OCI-LY3 (cell line): Measurements from ENCODE around the gene CELSR2.

Experiments used
- H2AFZ ChIP-seq: fragments of 200-600, 300-600 bp; shearing (Covaris generic); 2 replicates; pipeline ENCODE4 v1.6.0; 2014; ENCODE audit warnings: antibody characterized with exemption, low read depth, low read length
- H3K27ac ChIP-seq: fragments of 200-600, 300-600 bp; sonication (generic); 2 replicates; pipeline ENCODE4 v1.5.1; 2014; ENCODE audit warnings: mild to moderate bottlenecking, low read length, moderate library complexity, mixed read lengths
- H3K27me3 ChIP-seq: fragments of 200-600, 300-600 bp; sonication (generic); 2 replicates; pipeline ENCODE4 v1.6.1; 2014; ENCODE audit warnings: low read depth, low read length, mixed read lengths
- H3K36me3 ChIP-seq: fragments of 200-600, 300-600 bp; sonication (generic); replicated peaks from 2 replicates; pipeline ENCODE3; 2014; ENCODE audit warnings: low read depth, low read length, mixed read lengths
- H3K4me1 ChIP-seq: fragments of 300-600, 200-600 bp; sonication (generic); 2 replicates; pipeline ENCODE4 v1.6.1; 2014; ENCODE audit warnings: low read length, mixed read lengths
- H3K4me2 ChIP-seq: fragments of 200-600, 300-600 bp; sonication (generic); 2 replicates; pipeline ENCODE4 v1.6.1; 2014; ENCODE audit warnings: low read length, mixed read lengths
- H3K4me3 ChIP-seq: fragments of 300-600, 200-600 bp; sonication (generic); 2 replicates; pipeline ENCODE4 v1.5.1; 2014; ENCODE audit warnings: antibody characterized with exemption, mild to moderate bottlenecking, low read length, moderate library complexity
- H3K79me2 ChIP-seq: fragments of 300-600, 200-600 bp; shearing (Covaris generic); 2 replicates; pipeline ENCODE4 v1.6.1; 2014; ENCODE audit warnings: mild to moderate bottlenecking, low read length, mixed read lengths
- H3K9ac ChIP-seq: fragments of 300-600, 200-600 bp; shearing (Covaris generic); 2 replicates; pipeline ENCODE4 v1.6.0; 2014; ENCODE audit warnings: mild to moderate bottlenecking, low read length, moderate library complexity
- H3K9me3 ChIP-seq: fragments of 200-600, 300-600 bp; shearing (Covaris generic); 2 replicates; pipeline ENCODE4 v1.6.1; 2014; ENCODE audit warnings: low read length, mixed read lengths; ENCODE audit not compliant: insufficient read depth
- H4K20me1 ChIP-seq: fragments of 200-600, 300-600 bp; sonication (generic); 2 replicates; pipeline ENCODE4 v1.6.1; 2016; ENCODE audit warnings: low read length, mixed read lengths; ENCODE audit not compliant: insufficient read depth
- EZH2phosphoT487 ChIP-seq: fragments of 200-600 bp; shearing (Covaris generic); IDR thresholded peaks from 2 replicates; pipeline ENCODE4 v1.6.1; 2018; ENCODE audit warnings: antibody characterized with exemption, mixed run types, low read depth
- TF ChIP-seq, protein P1 (sequence below): fragments of 200-600, 300-600 bp; sonication (generic); IDR thresholded peaks from 2 replicates; pipeline ENCODE4 v1.5.1; 2014; ENCODE audit warnings: antibody characterized with exemption, low read length, low read depth

The CELSR2 gene

DNA sequence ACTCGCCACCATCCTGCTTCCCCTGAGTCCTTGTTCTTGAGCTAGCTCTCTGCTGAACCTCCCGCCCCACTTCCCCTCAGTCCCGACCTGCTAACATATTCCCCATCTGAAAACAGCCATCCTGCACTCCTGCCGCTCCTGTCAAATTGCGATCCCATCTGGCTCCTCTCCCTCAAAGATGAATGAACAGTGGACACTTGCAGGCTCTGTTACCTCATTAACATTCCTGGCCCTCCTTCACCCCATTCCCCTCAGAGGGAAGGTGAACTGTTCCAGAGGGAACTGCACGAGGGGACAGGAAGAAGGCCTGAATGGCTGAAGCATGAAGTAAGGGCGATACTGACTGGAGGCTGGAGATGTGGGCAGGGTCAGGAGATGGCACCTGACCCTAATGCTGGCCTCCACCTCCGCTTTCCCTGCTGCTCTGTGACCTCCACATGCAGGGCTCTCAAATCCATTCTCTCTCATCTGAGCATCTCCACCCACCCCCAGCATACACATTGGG, 7.4 kb upstream of the CELSR2 start:
- Histone ChIP-seq H3K4me3 (no peak overlapping the region), H3K9me3 (no peaks in the 10 kb centered on the region), H3K27me3 (no peaks in the 10 kb centered on the region), H2AFZ (no peak overlapping the region), H3K4me2 (no peak overlapping the region), H3K79me2 (no peaks in the 10 kb centered on the region), H3K27ac (no peak overlapping the region), H4K20me1 (no peaks in the 10 kb centered on the region), H3K9ac (no peak overlapping the region), H3K36me3 (no peaks in the 10 kb centered on the region), H3K4me1 (no peaks in the 10 kb centered on the region)
- TF ChIP-seq EZH2phosphoT487 = no peak
- TF ChIP-seq, protein P1, sequence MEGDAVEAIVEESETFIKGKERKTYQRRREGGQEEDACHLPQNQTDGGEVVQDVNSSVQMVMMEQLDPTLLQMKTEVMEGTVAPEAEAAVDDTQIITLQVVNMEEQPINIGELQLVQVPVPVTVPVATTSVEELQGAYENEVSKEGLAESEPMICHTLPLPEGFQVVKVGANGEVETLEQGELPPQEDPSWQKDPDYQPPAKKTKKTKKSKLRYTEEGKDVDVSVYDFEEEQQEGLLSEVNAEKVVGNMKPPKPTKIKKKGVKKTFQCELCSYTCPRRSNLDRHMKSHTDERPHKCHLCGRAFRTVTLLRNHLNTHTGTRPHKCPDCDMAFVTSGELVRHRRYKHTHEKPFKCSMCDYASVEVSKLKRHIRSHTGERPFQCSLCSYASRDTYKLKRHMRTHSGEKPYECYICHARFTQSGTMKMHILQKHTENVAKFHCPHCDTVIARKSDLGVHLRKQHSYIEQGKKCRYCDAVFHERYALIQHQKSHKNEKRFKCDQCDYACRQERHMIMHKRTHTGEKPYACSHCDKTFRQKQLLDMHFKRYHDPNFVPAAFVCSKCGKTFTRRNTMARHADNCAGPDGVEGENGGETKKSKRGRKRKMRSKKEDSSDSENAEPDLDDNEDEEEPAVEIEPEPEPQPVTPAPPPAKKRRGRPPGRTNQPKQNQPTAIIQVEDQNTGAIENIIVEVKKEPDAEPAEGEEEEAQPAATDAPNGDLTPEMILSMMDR = no peak

DNA sequence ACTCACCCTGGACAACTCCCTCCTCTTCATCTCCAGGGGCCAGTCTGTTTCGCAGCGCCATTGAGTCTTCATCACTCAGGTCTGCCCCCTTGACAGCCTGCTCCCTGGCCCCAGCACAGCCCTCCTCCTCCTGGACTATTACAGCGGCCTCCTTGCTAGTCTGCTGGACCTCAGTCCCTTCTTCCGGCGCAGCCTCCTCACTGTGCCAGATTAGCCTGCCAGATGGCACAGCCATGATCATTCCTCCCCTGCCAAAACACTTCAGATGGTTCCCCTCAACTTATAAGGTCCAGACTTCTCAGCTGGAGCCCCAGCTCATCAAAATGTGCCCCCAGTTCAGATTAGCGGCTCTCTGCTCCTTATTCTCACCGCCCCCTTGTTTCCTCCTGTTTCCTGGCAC, 7.0 kb upstream of the CELSR2 start:
- TF ChIP-seq EZH2phosphoT487 = no peak
- TF ChIP-seq, protein P1 = no peak
- Histone ChIP-seq H3K4me3 (no peak overlapping the region), H3K9me3 (no peaks in the 10 kb centered on the region), H3K79me2 (no peaks in the 10 kb centered on the region), H3K27me3 (no peaks in the 10 kb centered on the region), H3K4me1 (no peaks in the 10 kb centered on the region), H3K36me3 (no peaks in the 10 kb centered on the region), H3K27ac (no peak overlapping the region), H3K4me2 (no peak overlapping the region), H3K9ac (no peak overlapping the region), H4K20me1 (no peaks in the 10 kb centered on the region), H2AFZ (no peak overlapping the region)

DNA sequence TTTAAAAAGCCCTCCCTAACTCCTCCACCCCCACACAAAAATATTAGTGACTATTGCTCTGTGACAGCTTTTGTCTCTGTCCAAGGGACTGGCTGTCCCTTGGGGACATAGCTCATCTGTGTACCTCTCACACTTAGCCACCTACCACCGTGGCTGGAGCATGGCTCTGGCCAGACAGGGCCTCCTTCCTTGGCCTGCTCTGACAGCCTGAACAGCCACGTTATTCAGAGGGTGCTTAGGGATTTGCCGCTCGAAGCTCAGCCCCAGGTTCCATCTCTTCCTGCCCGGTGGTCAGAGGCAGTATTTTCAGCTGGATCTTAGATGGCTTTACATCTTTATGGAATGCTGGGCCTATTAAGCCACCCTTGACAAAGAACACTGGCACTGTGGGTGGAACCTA, 6.1 kb upstream of the CELSR2 start:
- H3K4me3 ChIP-seq = no peak overlapping the region

DNA sequence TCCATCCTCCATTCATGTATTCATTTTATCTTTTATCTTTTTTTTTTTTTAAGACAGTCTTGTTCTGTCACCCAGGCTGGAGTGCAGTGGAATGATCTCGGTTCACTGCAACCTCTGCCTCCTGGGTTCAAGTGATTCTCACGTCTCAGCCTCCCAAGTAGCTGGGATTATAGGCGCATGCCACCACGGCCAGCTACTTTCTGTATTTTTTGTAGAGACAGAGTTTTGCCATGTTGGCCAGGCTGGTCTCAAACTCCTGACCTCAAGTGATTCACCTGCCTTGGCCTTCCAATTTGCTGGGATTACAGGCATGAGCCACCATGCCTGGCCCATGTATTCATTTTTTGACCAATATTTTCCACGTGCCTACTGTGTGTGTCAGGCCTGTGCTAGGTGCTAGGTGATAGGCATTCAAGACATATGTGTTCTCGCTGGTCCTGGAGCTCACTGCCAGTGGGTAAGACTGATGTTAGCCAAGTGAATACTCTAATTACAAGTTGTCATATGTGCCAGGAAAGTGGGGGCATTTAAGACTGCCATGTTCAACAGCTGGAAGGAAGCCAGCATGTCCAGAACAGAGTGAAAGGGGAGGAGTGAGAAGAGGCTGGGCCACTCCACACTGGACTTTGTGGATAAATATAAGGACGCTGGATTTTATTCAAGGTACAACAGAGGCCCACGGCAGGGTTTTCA, 5.3 kb upstream of the CELSR2 start:
- H3K4me1 ChIP-seq = peaks cover 2% of the 10 kb centered on the region
- H3K36me3 ChIP-seq = no peaks in the 10 kb centered on the region
- H4K20me1 ChIP-seq = no peaks in the 10 kb centered on the region
- no peaks in the 10 kb centered on the region for H3K9me3 ChIP-seq
- no peaks in the 10 kb centered on the region for H3K27me3 ChIP-seq
- H3K4me3 ChIP-seq = no peak overlapping the region
- H2AFZ ChIP-seq = no peak overlapping the region
- TF ChIP-seq, protein P1 = no peak
- no peak for TF ChIP-seq EZH2phosphoT487
- no peaks in the 10 kb centered on the region for H3K79me2 ChIP-seq
- H3K4me2 ChIP-seq = no peak overlapping the region
- no peak overlapping the region for H3K27ac ChIP-seq
- H3K9ac ChIP-seq = no peak overlapping the region

More for the DNA sequence above, 6.1 kb upstream of the CELSR2 start:
- Histone ChIP-seq H3K4me2 (no peak overlapping the region), H3K4me1 (no peaks in the 10 kb centered on the region), H3K36me3 (no peaks in the 10 kb centered on the region), H3K27ac (no peak overlapping the region), H2AFZ (no peak overlapping the region), H3K27me3 (no peaks in the 10 kb centered on the region), H3K79me2 (no peaks in the 10 kb centered on the region), H4K20me1 (no peaks in the 10 kb centered on the region), H3K9ac (no peak overlapping the region), H3K9me3 (no peaks in the 10 kb centered on the region)
- TF ChIP-seq EZH2phosphoT487 = no peak
- TF ChIP-seq, protein P1 = no peak
